Mammary microvascular endothelial cell (primary cell): ENCODE measurements around the gene PSMD6. TPM values are rescaled to one million over a fixed set of nuclear protein-coding genes. Genes with fewer than 3 reads are reported as not detected.

Experiments
- total RNA-seq: library from RNA; depleted of rRNA; stranded (reverse); fragments of >200 nt; gene quantifications from 2 replicates; pipeline ENCODE4 v1.2.3, GENCODE V29; 2015

The PSMD6 gene
- total RNA-seq: 106 and 113 TPM in 2 replicates

DNA sequence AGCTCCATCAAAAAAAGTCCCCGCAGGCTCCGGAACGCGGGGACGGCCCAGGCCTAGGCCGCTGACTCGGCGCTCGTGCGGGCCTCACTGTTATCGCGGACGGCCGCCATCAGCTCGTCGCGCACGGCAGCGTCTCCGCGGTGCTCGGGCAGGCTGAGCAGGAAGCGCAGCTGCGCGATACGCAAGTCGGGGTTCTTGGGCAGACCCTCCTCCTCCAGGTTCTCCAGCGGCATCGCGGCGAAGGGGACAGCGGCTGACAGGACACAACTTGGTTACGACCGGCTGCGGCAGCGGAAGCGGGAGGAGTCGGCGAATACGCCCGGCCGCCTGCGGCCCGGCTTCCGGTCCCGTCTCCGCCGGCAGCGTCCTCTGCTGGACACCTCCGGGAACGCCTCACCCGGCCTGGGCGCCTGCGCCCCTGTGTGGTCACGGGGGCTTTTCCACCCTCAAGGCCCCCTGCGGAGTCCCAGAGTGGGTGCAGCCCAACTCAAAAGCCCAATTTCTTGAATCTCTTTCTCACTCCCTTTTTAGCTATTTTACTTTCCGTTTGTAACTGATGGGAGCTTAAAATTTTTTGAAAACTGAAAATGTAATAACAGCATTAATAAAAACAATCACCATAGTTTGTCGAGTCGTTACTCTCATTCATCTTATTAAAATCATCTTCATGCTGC, at the start of gene PSMD6:
Gene PSMD6, minus strand, starts transcription at position 308 of the 674 bp plus-strand sequence. Its CDS starts 75 bp downstream, at position 233.

Other genes starting within 250 kb of the PSMD6 start
- not detected in 2 replicates for gene C3orf49, start 204.2 kb downstream of the PSMD6 start, total RNA-seq
- 44.5 and 54.8 TPM in 2 replicates for gene THOC7, start 159.7 kb downstream of the PSMD6 start, total RNA-seq
- 8.1 and 10.1 TPM in 2 replicates for gene ATXN7, start 159.6 kb downstream of the PSMD6 start, total RNA-seq
- gene SCAANT1, start 111.1 kb downstream of the PSMD6 start, total RNA-seq: not detected in 2 replicates
- gene PRICKLE2, start 202.0 kb upstream of the PSMD6 start, total RNA-seq: 0.84 and 1.9 TPM in 2 replicates